Nucleus accumbens (tissue), 56 donors: ENCODE measurements around the gene SLC4A8.

Experiments used
- DNase-seq, 56 donors: peaks; one replicate each; lab custom pipeline; 2025; lab: John Stamatoyannopoulos, UW

The SLC4A8 gene

DNA sequence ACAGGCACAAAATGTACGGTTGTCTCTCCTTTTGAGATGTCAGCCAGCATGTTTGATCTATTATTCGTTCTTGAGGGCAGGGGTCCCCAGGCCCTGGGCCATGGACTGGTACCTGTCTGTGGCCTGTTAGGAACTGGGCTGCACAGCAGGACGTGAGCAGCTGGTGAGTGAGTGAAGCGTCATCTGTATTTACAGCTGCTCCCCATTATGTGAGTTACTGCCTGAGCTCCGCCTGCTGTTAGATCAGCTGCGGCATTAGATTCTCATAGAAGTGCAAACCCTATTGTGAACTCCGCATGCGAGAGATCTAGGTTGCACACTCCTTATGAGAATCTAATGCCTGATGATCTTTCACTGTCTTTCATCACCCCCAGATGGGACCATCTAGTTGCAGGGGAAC lies 125.0 kb downstream of the SLC4A8 start:
- no peak for DNase-seq
